CD4-positive, alpha-beta memory T cell (primary cell): ENCODE data around the gene PIP5K1C. TPM values are rescaled to one million over a fixed set of nuclear protein-coding genes. Genes with fewer than 3 reads are reported as not detected.

ENCODE experiments used
- CTCF ChIA-PET: fragments of 350-600 bp; sonication (Branson Sonifier 250); formaldehyde crosslinking; loops from one replicate; lab custom pipeline; 2021; ENCODE audit warnings: inconsistent platforms; ENCODE audit not compliant: partially characterized antibody; lab: Charles Lee
- POLR2A ChIA-PET: fragments of 350-600 bp; sonication (Branson Sonifier 250); formaldehyde crosslinking; loops from one replicate; lab custom pipeline; 2021; ENCODE audit not compliant: partially characterized antibody; lab: Charles Lee
- DNase-seq, 5 donors: peaks; one replicate each; pipeline versions ENCODE4 v3.0.0 to v3.0.0-alpha.2; 2020 to 2022; ENCODE audit warnings: mixed read lengths in 1 of 5
- H3K27ac ChIP-seq: one replicate; pipeline ENCODE4 v1.7.0; 2013; ENCODE audit warnings: low read depth, low read length
- H3K27me3 ChIP-seq: 2 replicates; pipeline ENCODE4 v1.7.0; 2013; ENCODE audit warnings: mild to moderate bottlenecking, low read length, moderate library complexity; ENCODE audit not compliant: insufficient read depth
- H3K36me3 ChIP-seq: 2 replicates; pipeline ENCODE4 v1.7.0; 2013; ENCODE audit warnings: mild to moderate bottlenecking, low read length, moderate library complexity; ENCODE audit not compliant: insufficient read depth
- H3K4me1 ChIP-seq: 2 replicates; pipeline ENCODE4 v1.7.0; 2013; ENCODE audit warnings: mild to moderate bottlenecking, low read length, moderate library complexity; ENCODE audit not compliant: insufficient read depth
- H3K4me3 ChIP-seq, 2 donors: one replicate each; pipeline ENCODE4 v1.7.0; 2013; ENCODE audit warnings: low read length in 2 of 2, mild to moderate bottlenecking in 1 of 2
- H3K9me3 ChIP-seq, 2 donors: one replicate each; pipeline ENCODE4 v1.7.0; 2013; ENCODE audit warnings: low read length in 2 of 2, control low read depth in 1 of 2; ENCODE audit not compliant: control insufficient read depth in 1 of 2
- H3K27ac Mint-ChIP-seq, 7 donors: one replicate each; pipeline ENCODE4 v1.8.0; 2020 to 2021; ENCODE audit warnings: mixed read lengths in 7 of 7, mild to moderate bottlenecking in 6 of 7, inconsistent platforms in 3 of 7, moderate library complexity in 3 of 7
- H3K27me3 Mint-ChIP-seq, 2 donors: one replicate each; pipeline ENCODE4 v1.8.0; 2020 to 2021; ENCODE audit warnings: mixed read lengths in 2 of 2
- H3K36me3 Mint-ChIP-seq, 2 donors: one replicate each; pipeline ENCODE4 v1.8.0; 2020 to 2021; ENCODE audit warnings: mixed read lengths in 2 of 2, inconsistent platforms in 1 of 2, mild to moderate bottlenecking in 1 of 2
- H3K4me1 Mint-ChIP-seq, 4 donors: one replicate each; pipeline ENCODE4 v1.8.0; 2020 to 2021; ENCODE audit warnings: mixed read lengths in 4 of 4, mild to moderate bottlenecking in 1 of 4
- H3K4me3 Mint-ChIP-seq, 8 donors: one replicate each; pipeline ENCODE4 v1.8.0; 2020 to 2021; ENCODE audit warnings: mixed read lengths in 8 of 8, mild to moderate bottlenecking in 7 of 8, moderate library complexity in 6 of 8, inconsistent platforms in 3 of 8
- H3K9me3 Mint-ChIP-seq, 8 donors: one replicate each; pipeline ENCODE4 v1.8.0; 2020 to 2021; ENCODE audit warnings: mixed read lengths in 8 of 8, mild to moderate bottlenecking in 5 of 8, inconsistent platforms in 3 of 8, moderate library complexity in 1 of 8
- intact Hi-C: fragments of 100-400 bp; cut with micrococcal nuclease; formaldehyde crosslinking; loops from one replicate; pipeline ENCODE4 v1.15.1; 2023
- polyA plus RNA-seq, 2 donors: library from polyadenylated mRNA; unstranded; fragments of 300-500 nt; fragmentation: Illumina TruSeq; gene quantifications; one replicate each; pipeline ENCODE4 v1.2.3, GENCODE V29; 2021
- total RNA-seq, 2 experiments: library from RNA; stranded (reverse); gene quantifications; one replicate each; pipeline ENCODE4 v1.2.3, GENCODE V29; 2021

Gene PIP5K1C
- total and polyA plus RNA-seq, 4 experiments from 2014 or later, result 1.7 to 29.7 (median 23.7) TPM

DNA sequence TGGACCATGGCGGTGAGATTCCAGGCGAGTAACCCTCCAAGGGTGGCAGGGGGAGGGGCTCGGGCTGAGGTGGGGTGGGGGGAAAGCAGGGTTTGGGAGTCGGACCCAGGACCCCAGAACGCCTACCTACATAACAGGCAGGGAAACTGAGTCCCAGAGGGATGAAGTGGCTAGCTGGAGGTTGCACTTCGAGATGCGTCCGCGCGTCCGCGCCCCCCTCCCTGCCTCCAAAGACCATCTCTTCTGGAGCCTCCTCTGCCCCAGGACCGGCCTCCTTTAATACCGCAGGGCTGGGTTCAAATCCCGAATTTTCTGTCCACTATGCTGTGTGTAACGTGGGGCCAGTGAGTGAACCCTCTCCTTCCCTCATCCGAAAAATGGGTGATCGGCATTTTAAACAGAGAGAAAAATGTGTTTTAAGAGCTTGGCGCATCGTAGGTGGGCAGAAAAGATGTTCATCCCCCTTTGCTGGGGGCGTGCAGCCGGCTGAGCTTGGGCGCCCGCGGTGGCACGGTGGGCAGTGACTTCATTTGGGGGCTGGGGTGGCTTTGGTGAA is 21.7 kb upstream of the PIP5K1C start:
- H3K27me3 Mint-ChIP-seq, result peaks cover 0 to 3% of the 10 kb centered on the region in 2 donors
- H3K27ac Mint-ChIP-seq, result peak overlapping the region in 5 of 7 donors; percentile 15 to 86 (median 83)
- H3K9me3 ChIP-seq, result no peaks in the 10 kb centered on the region
- peak overlapping the region; percentile 9 for H3K27ac ChIP-seq
- no peaks in the 10 kb centered on the region for H3K36me3 ChIP-seq
- peaks cover 6% of the 10 kb centered on the region for H3K27me3 ChIP-seq
- intact Hi-C loops, result loop anchor here (1.0 to 5.0 kb wide), 2 partner anchors 40 to 100 kb away; partner anchors contain the start of gene MRPL54
- no peak for DNase-seq
- H3K36me3 Mint-ChIP-seq, result no peaks in the 10 kb centered on the region
- peak overlapping the region in 1 of 2 donors; percentile 40 for H3K4me3 ChIP-seq
- peak overlapping the region; percentile 79 to 88 (median 85) for H3K4me3 Mint-ChIP-seq
- CTCF ChIA-PET, result interaction anchor here (1.8 kb wide), 1 partner anchor 41 kb away, joined by 4 read pairs; no protein-coding TSS in a partner anchor
- H3K4me1 Mint-ChIP-seq, result peaks cover 4 to 24% (median 15%) of the 10 kb centered on the region in 4 donors
- H3K4me1 ChIP-seq, result peaks cover 22% of the 10 kb centered on the region
- POLR2A ChIA-PET, result interaction anchor here (0.5 to 2.7 kb wide), 6 partner anchors 17 to 1261 kb away, joined by 3 to 36 read pairs (median 4); partner anchors contain the start of genes APBA3 and MRPL54
- H3K9me3 Mint-ChIP-seq, result no peaks in the 10 kb centered on the region

DNA sequence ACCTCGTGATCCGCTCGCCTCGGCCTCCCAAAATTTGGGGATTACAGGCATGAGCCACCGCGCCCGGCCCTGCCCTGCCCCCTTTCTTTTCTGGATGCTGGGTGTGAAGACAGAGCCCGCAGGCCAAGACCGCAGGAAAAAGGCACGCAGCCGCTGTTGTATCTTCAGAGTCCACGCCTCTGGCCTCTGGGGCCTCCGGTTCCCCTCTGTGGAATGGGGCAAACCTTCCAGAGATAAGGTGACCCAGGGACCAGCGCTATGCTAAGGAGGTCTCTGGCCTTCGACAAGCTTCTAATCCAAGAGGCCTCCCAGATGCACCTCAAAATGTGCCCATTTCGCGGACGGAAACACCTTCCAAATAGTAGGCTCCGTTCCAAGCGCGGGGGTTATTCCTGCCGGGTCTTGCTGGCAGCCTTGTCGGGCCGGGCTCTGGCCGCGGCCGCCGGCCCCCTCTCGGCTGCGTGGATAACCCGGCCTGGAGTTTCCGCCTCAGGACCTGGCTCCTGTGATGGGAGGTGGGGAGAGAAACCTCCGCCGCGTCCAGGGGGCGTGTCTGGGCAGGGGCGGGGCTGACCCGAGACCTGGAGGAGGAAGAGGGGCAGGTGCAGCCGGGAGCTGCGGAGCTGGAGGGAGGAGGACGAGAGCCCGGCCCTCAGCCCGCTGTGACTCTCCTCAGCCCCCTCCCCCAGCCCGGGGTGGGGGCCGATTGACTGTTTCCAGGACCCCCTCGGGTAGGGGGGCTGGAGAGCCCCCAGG is 21.0 kb upstream of the PIP5K1C start:
- POLR2A ChIA-PET, result interaction anchor here (0.5 to 2.7 kb wide), 9 partner anchors 18 to 1261 kb away, joined by 3 to 36 read pairs (median 3); partner anchors contain the start of genes APBA3, EEF2 and MRPL54

GRCh38 chr19:3720349-3720917 is 20.2 kb upstream of the PIP5K1C start:
- peak overlapping the region in 4 of 8 donors; percentile 15 to 88 (median 29) for H3K4me3 Mint-ChIP-seq
- peaks cover 0 to 3% of the 10 kb centered on the region in 2 donors for H3K27me3 Mint-ChIP-seq
- Histone ChIP-seq H3K4me3 (no peak overlapping the region), H3K4me1 (peaks cover 22% of the 10 kb centered on the region), H3K27ac (no peak overlapping the region), H3K27me3 (peaks cover 6% of the 10 kb centered on the region), H3K9me3 (no peaks in the 10 kb centered on the region), H3K36me3 (no peaks in the 10 kb centered on the region)
- CTCF ChIA-PET, result interaction anchor here (0.8 to 2.3 kb wide), 4 partner anchors 13 to 101 kb away, joined by 3 to 6 read pairs (median 4); no protein-coding TSS in a partner anchor
- DNase-seq, result no peak
- POLR2A ChIA-PET, result interaction anchor here (0.8 to 2.7 kb wide), 5 partner anchors 20 to 265 kb away, joined by 3 to 36 read pairs (median 3); partner anchors contain the start of genes APBA3, EEF2, MFSD12 and MRPL54
- peaks cover 4 to 24% (median 15%) of the 10 kb centered on the region in 4 donors for H3K4me1 Mint-ChIP-seq
- H3K27ac Mint-ChIP-seq, result peak overlapping the region in 2 of 7 donors; percentile 6 to 11
- no peaks in the 10 kb centered on the region for H3K9me3 Mint-ChIP-seq
- H3K36me3 Mint-ChIP-seq, result no peaks in the 10 kb centered on the region
- intact Hi-C loops, result loop anchor here (5.0 kb wide), 1 partner anchor 102 kb away; no protein-coding TSS in a partner anchor

More for the DNA sequence above, 21.0 kb upstream of the PIP5K1C start:
- H3K36me3 Mint-ChIP-seq, result no peaks in the 10 kb centered on the region
- Histone ChIP-seq H3K36me3 (no peaks in the 10 kb centered on the region), H3K27me3 (peaks cover 6% of the 10 kb centered on the region), H3K4me1 (peaks cover 22% of the 10 kb centered on the region), H3K9me3 (no peaks in the 10 kb centered on the region), H3K27ac (peak overlapping the region; percentile 9), H3K4me3 (peak overlapping the region; percentile 40 to 57)
- peak overlapping the region; percentile 80 to 88 (median 85) for H3K4me3 Mint-ChIP-seq
- CTCF ChIA-PET, result interaction anchor here (1.5 to 1.8 kb wide), 2 partner anchors 31 to 42 kb away, joined by 4 to 5 read pairs; no protein-coding TSS in a partner anchor
- DNase-seq, result peak; percentile 88 to 91 (median 89)
- peaks cover 0 to 3% of the 10 kb centered on the region in 2 donors for H3K27me3 Mint-ChIP-seq
- intact Hi-C loops, result loop anchor here (1.0 to 5.0 kb wide), 2 partner anchors 41 to 101 kb away; partner anchors contain the start of gene MRPL54
- peak overlapping the region in 2 of 7 donors; percentile 15 to 75 for H3K27ac Mint-ChIP-seq
- peaks cover 4 to 24% (median 15%) of the 10 kb centered on the region in 4 donors for H3K4me1 Mint-ChIP-seq
- no peaks in the 10 kb centered on the region for H3K9me3 Mint-ChIP-seq

DNA sequence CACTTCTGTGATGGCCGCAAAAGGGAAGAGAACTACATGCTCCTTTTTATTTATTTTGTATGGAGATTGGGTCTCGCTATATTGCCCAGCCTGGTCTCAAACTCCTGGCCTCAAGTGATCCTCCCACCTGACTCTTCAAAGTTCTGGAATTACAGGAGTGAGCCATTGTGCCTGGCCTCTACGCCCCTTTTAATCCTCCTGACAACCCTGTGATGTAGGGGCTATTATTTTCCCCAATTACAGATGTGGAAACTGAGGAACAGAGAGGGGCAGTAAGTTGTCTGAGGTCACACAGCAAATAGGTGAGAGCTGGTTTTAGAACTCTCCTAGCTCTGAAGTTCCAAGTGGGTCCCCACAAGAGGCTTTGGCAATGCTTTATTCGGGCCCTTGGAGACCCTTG is 19.6 kb upstream of the PIP5K1C start:
- Histone ChIP-seq H3K27me3 (peaks cover 6% of the 10 kb centered on the region), H3K9me3 (no peaks in the 10 kb centered on the region), H3K4me1 (peaks cover 22% of the 10 kb centered on the region), H3K4me3 (no peak overlapping the region), H3K27ac (no peak overlapping the region), H3K36me3 (no peaks in the 10 kb centered on the region)
- Mint-ChIP-seq H3K27me3 (peaks cover 0 to 3% of the 10 kb centered on the region in 2 donors), H3K4me3 (peak overlapping the region in 1 of 8 donors; percentile 26), H3K36me3 (no peaks in the 10 kb centered on the region), H3K9me3 (no peaks in the 10 kb centered on the region), H3K27ac (peak overlapping the region in 1 of 7 donors; percentile 11), H3K4me1 (peaks cover 4 to 24% (median 15%) of the 10 kb centered on the region in 4 donors)
- no peak for DNase-seq
- intact Hi-C loops, result loop anchor here (5.0 kb wide), 1 partner anchor 102 kb away; no protein-coding TSS in a partner anchor
- POLR2A ChIA-PET, result interaction anchor here (0.8 to 2.5 kb wide), 2 partner anchors 32 to 162 kb away, joined by 3 to 9 read pairs; partner anchors contain the start of gene MFSD12
- CTCF ChIA-PET, result interaction anchor here (0.8 to 2.3 kb wide), 4 partner anchors 13 to 102 kb away, joined by 3 to 6 read pairs (median 4); no protein-coding TSS in a partner anchor

GRCh38 chr19:3716147-3716668 is 15.9 kb upstream of the PIP5K1C start:
- no peak for DNase-seq
- CTCF ChIA-PET, result no interaction called here
- intact Hi-C loops, result no loop called here

GRCh38 chr19:3712663-3713611 is 12.7 kb upstream of the PIP5K1C start:
- no peak overlapping the region for H3K4me3 Mint-ChIP-seq
- Histone ChIP-seq H3K9me3 (no peaks in the 10 kb centered on the region), H3K4me1 (no peaks in the 10 kb centered on the region), H3K27me3 (no peaks in the 10 kb centered on the region), H3K4me3 (no peak overlapping the region), H3K27ac (no peak overlapping the region), H3K36me3 (no peaks in the 10 kb centered on the region)
- H3K9me3 Mint-ChIP-seq, result no peaks in the 10 kb centered on the region
- H3K36me3 Mint-ChIP-seq, result no peaks in the 10 kb centered on the region
- DNase-seq, result no peak
- CTCF ChIA-PET, result interaction anchor here (1.4 kb wide), 1 partner anchor 9 kb away, joined by 5 read pairs; no protein-coding TSS in a partner anchor
- peaks cover 0 to 7% (median 5%) of the 10 kb centered on the region in 4 donors for H3K4me1 Mint-ChIP-seq
- POLR2A ChIA-PET, result no interaction called here
- peak overlapping the region in 3 of 7 donors; percentile 52 to 80 (median 70) for H3K27ac Mint-ChIP-seq
- H3K27me3 Mint-ChIP-seq, result peaks cover 0 to 2% of the 10 kb centered on the region in 2 donors
- intact Hi-C loops, result no loop called here

More at GRCh38 chr19:3716147-3716668, 15.9 kb upstream of the PIP5K1C start:
- Mint-ChIP-seq H3K9me3 (no peaks in the 10 kb centered on the region), H3K27ac (no peak overlapping the region), H3K36me3 (no peaks in the 10 kb centered on the region), H3K4me1 (peaks cover 3 to 17% (median 8%) of the 10 kb centered on the region in 4 donors), H3K27me3 (peaks cover 0 to 3% of the 10 kb centered on the region in 2 donors), H3K4me3 (no peak overlapping the region)
- Histone ChIP-seq H3K4me3 (no peak overlapping the region), H3K9me3 (no peaks in the 10 kb centered on the region), H3K27me3 (no peaks in the 10 kb centered on the region), H3K36me3 (no peaks in the 10 kb centered on the region), H3K27ac (no peak overlapping the region), H3K4me1 (peaks cover 10% of the 10 kb centered on the region)
- POLR2A ChIA-PET, result no interaction called here
